GM18519 (cell line): ENCODE measurements around the gene MAP6.
A peak's percentile ranks its signal among the peaks of the same experiment; 100 is the strongest.

Source experiments
- ATAC-seq: cut with Tn5 transposase; IDR thresholded peaks from one replicate; pipeline ENCODE4 v1.9.1; 2021; ENCODE audit warnings: mild to moderate bottlenecking, moderate library complexity; ENCODE audit not compliant: unreplicated experiment, low FRiP score

Gene MAP6

DNA sequence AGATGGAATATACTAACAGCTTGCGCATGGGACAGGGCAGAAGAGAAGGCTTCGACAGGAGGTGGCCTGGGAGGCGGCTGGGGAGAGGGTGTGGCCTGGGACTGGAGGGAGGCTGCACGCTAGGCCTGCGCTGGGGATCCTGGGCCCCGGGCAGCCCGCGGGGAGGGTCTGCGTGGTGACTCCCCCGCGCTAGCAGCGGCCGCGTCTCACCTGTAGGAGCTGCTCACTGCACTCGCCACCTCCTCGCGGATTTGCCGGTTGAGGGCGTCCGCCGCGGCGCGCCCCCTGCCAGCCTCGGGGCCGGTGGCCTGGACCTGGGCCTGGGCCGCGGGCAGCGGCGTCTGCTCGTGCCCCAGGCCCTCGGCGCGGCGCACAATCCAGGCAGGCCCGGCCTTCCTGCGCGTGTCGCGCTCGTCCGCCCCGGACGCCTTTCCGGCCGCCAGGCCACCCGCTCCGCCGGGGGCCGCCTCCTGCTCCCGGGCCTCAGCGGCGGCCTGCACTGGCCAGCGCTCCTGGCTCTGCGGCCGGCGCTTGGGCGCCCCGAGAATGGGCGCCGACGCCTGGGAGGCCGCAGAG is 1.5 kb downstream of the MAP6 start:
- no peak for ATAC-seq

DNA sequence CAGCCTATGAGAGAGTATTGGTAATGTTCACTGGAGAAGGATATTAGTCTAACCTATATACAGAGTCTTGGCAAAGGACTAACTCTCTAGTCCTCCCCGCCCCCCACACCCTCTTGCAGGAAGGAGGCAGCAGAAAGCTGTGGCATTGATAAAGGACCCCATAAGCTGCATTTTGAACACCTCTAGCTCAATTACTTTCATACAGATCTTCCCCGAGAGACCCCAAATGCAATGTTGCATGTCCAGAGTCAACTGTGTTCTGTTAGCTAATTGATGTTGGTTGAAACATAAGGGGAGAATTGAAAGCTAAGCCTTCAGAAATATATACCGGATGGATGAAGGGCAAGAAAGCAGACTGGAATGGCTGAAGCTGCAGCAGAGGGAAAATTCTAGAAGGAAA is 2.8 kb downstream of the MAP6 start:
- no peak for ATAC-seq

DNA sequence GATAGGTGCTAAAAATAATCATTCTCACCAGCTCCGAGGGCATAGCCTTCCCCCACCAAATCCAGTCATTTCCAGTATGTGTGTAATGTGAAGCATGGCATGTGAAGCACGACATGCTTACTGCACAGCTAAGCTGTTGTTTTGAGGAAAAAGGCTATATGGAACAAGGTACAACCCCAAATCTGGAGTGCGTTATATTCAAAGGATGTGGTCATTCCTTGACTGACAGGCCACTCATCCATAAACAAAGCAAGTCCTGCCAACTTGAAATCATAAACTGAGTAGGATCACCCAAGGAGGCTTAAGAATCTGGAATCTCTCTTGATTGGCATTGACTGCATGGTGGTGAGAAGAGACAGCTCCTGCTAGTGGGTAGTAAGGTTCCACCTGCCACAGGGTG is 3.7 kb downstream of the MAP6 start:
- no peak for ATAC-seq

DNA sequence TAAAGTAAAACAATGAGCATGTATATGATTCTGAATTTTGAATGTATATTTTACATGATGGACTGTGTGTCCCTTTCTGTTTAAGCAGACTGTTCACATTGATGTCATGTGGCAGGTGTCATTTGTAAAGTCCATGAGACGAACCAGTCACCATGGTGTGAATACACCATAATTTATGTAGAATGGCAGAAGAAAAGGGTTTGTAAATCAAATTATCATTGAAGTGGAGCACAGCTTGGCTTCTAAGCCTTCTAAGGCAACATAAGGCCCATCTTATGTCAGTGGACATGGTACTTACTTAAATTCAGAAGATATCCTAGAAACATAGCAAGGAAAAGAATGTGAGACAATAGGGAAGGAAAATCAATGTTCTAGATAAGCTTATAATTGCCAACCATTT is 4.4 kb downstream of the MAP6 start:
- ATAC-seq = no peak

DNA sequence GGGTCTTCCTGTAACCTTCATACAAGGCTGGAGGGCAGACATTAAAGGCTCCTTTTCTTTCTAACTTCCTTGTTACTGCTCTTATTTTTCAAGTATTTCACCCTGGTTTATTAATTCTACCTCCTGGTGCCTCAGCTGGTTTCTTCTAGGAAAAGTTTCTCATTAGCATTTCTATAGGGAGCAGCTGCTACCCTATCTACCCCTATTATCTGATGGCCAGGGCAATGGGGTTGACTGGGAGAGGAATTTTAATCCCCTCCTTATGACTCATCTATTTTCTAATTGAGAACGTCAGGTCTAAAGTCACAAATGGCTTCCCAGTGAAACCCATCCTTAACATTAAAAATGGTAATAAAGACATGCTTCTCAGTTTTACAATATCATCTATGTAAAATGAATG is 5.0 kb downstream of the MAP6 start:
- ATAC-seq = no peak

DNA sequence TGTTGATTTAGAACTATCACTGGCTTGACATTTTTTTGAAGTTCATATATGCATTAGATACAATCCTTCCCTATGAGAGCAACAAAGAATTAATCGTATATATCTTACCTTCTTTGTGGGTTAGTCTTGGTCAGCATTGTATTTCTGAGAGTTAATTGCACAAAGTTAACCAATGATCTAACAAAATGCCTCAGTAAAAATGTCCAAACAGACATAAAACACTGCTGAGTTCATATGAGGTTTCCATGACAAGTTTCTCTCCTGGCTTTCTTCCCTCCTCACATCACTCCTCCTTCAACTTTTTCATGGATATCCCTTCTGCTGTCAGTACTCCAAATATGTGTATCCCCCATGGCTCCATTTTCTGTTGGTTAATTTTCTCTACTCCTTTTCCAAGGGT is 9.0 kb downstream of the MAP6 start:
- ATAC-seq = no peak

DNA sequence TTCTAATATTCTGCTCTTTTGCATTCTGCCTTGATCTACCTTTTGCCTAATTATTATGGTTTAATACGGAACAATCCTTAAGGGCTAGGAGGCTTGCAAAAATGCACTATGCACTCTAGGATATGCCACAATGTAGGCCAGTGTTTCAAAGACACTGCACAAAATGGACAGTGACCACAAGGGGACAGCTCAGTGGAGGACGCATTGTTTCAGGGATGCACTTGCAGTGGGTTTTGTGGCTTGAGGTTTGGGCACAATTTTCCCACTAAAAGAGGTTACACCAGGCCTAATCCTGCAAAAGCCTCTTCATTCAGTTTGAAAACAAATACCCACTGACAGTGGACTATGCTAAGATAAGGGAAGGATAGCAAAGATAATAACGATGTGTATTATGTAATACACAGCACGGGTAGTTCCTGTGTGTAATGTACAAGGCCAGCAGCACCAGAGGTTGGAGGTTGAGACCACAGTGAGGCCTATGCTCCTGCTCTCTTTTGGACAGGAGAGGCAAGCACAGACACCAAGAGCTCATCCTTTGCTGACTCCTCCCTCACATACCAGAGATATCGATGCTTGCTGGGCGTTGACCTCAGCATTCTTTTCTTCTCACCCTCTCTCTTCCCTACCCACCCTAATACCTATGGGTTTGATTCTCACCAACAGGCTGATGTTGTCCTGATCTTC is 12.7 kb downstream of the MAP6 start:
- no peak for ATAC-seq

DNA sequence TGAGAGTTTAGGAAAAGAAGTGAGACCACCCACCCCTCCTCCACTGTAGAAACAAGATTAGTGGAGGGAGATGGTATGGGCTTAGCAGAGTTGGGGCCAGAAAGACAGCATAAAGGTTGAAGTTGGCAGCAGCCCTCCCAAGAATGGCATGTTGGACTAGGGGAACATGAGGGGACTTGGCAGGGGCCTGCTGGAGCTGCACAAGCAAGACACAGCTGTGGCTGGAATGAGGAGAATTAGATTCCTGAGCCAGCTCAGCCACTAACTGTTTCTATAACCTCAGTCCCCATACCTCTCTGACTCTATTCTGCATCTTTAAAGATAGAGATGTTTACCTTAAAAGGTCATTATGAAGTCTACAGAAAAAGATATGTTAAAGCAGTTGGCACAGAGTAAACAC is 13.2 kb downstream of the MAP6 start:
- ATAC-seq = no peak

DNA sequence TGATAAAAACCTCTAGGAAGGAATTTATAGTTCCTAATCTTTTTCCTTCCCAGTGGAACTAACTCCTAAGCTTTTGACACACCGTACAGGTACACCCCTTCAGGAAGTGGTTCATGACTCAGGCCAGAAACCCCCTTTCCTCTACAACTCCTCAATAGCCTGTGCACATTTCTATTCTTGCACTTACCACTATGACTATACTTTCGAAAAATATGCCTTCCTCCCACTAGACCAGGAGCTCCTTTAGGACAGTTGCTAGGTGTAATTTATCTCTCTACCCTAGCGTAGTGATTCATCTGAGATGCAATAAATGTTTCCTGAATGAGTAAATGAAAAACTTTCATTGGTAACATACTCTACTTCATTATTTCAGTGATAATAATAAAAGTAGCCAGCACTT is 14.5 kb downstream of the MAP6 start:
- ATAC-seq = peak; percentile 76

DNA sequence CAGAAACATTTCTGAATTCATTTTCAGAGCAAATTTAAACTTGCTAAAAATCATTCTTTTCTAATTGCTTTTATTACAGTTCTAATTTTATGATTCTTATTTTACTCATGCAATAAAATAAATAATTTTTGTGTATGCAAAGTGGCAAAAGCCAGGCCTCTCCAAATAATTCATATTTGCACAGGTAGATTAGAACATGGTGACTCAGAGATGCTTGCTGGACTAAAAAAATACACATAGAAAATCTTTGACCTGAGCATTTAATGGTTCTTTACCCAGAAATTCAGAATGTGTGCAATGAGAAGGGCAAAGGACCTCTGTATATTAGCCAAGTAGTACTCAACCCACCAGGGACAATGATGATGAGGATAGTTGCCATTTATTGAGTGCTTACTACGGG is 15.3 kb downstream of the MAP6 start:
- ATAC-seq = no peak

DNA sequence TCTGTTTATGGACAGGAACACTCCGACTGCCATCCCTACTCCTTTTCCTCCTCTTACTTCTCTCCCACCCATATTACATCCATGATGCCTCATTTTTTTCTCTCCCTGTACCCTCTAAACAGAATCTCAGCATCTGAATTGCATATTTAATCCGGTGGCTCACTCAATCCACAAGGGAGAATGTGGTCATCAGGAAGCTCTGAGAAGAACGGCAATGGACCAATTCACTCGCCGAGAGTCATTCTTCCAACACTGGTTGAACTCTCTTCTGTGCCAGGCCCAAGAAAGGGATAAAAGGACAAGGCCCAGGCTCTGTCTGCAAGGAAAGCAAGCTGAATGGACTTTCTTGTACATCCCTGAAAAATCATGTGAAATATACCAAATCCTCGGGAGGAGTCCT is 15.9 kb downstream of the MAP6 start:
- no peak for ATAC-seq

DNA sequence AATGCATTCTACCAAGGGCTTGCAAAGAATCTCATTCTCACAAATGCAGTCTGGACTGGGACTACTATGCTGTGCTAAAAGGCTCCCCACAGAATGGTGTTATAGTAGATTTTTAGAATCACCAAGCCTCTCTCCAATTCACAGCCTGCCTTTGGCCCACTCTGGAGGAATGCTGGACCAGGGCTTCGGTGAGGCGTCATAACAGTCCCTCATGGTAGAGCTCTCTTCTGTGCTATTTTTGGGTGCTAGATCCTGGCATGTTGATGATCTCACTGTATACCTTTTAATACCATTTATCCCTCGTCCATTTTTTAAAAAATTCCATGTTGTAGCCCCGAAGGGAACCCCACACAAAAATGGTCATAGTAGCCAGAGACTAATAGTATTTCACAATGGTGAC is 17.6 kb downstream of the MAP6 start:
- ATAC-seq = no peak

DNA sequence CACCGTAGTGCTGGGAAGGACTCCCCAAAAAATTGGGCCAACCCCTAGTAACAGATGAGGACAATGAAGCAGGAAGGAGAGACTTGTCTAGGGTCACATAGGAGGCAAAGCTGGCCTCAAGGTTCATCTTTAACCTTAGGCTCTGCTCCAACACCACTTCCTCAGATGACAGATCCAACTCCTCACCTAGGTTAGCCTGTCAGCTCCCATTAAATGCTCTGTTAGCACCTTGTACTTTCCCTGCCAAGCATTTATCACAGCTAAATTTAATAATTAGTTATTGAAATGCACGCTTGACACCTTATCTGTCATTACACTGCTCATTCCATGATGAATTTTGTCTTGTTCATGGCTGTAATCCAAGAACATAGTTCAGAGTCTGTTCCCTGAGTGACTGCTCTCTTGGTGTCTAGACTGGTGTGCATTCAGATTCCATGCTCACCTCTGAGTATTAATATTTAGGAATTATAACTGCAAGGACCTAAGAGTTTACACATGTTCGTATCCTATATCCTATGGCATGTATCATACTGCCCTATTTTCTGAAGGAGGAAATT is 18.6 kb downstream of the MAP6 start:
- no peak for ATAC-seq

DNA sequence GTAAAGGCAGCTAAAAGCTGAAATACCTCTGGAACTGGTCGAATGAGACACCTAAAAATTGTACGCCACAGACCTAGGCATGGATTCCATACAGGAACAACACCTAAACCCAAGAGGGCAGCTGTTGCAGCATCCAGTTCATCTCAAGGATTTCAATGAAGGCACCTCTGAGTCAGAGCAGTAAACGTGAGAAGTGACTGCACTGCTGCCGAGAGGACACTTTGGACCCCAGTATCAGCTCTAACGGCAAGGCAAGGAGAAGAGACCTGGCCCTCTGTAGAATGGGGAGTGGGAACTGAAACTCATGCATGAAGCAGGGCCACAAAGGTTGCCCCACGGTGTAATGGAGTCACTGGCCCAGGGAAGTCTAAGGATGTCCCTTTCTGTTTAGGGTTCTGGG is 23.9 kb downstream of the MAP6 start:
- no peak for ATAC-seq

DNA sequence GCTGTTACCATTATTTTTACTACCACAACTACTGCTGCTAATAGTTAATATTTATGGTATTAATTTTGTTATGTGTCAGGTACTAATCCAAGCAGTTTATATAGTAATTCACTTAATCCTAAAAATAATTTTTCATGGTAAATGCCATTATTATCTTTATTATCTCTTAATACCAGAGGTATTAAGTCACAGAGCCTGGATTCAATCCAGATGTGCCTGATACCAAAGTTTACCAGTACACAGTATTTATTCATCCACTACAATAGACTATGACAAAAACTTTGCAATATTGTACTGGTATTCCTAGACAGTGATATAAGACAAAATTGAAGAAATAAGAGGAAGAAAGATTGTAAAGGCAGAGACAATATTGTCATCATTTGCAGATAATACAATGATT is 24.5 kb downstream of the MAP6 start:
- no peak for ATAC-seq

DNA sequence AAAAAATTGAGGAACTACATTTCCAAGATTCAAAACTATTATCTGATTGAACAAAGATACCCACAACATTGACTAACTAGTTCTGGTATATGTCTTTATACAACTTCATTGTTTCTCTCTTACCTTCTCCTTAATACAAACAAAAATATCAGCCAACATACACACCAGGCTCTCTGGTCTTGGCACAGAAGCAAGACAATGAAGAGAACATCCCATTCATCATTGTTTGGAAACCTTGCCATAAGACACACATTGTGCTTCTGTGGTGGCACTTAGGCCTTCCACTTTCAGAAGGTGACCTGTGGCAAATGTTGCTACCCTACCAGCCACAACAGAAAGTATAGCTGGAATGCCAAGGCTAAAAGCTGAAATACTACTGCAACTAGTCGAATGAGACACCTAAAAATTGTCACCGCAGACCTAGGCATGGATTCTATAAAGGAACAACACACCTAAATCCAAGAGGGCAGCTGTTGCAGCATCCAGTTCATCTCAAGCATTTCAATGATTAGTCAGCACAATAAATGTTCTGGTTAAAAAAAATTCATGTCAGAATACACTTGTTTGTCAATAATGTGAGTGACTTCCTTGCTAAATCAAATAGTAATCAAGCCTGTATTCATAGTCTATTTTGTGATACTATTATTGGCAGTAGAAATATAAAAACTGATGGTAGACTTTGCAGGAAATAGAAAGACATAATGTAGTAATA is 26.3 kb downstream of the MAP6 start:
- no peak for ATAC-seq

DNA sequence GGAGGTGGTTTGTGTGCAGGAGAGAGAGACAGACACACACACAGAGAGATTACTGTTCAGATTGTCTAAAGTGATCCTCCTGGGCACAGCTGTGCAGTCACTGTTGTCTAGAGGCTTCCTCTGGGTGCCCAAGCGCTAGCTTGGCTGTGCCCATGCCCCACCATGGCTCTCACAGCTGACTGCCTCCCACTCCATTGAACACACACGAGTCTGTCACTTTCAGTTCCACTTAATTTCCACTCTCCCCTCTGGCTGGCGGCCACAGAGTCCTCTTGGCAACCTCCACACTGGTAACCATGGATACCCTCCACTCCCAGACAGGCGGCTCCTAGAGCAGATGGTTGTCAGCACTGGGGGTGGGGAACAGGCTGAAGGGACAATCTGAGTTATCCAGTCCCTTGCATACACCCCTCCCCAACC is 29.1 kb downstream of the MAP6 start:
- no peak for ATAC-seq

DNA sequence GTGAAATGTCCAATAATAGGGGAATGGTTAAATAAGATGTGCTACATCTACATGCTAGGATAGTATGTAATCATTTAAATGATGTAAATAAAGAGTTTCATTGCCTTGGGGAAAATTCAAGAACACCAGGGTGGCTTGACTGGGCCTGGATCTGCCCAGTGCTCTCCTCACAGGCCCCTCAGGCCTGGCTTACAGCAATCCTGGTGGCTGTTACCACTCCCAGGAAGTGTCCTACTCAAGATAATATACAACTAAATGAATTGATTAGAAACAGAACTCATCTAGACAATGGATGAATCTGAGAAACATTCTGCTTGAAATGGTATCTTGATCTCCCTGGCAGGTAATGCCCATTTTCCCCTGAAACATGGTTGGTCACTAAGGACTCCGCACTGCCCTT is 30.8 kb downstream of the MAP6 start:
- no peak for ATAC-seq

DNA sequence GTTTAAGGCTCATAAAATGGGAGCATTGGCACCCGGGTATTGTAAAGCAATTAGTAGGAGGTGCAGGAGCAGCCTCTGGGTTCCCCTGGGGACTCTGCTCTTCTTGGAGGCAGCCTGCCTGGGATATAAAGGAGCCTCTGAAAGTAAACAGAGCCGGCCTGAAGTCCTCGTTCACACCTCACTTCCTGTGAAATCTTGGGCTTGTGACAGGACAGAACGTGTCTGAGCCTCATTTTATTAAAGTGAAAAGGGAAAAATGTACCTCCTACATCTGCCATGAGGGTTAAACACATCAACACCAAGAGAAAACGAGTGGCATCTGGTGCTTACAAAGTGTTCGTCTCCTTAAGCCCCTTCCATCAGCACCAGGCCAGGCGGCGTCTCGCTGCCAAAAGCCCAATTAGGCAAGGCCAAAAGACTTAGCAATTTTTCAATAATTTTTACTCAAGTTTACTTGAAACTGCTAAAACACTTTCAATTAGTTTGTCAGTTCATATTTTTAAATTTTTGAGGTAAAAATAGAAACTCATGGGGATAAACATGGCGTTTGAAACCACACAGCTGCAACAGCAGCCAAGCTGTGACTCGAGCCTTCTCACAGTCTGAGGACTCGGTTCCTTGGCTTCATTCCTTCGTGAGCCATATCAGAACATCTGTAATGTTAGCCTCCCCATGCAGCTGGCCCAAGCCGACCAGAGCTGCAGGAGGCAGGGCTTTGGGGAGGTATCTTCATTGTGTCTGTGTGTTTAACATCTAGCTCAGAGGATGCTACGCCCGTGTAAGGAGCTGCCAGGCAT is 33.6 kb downstream of the MAP6 start:
- ATAC-seq = no peak

DNA sequence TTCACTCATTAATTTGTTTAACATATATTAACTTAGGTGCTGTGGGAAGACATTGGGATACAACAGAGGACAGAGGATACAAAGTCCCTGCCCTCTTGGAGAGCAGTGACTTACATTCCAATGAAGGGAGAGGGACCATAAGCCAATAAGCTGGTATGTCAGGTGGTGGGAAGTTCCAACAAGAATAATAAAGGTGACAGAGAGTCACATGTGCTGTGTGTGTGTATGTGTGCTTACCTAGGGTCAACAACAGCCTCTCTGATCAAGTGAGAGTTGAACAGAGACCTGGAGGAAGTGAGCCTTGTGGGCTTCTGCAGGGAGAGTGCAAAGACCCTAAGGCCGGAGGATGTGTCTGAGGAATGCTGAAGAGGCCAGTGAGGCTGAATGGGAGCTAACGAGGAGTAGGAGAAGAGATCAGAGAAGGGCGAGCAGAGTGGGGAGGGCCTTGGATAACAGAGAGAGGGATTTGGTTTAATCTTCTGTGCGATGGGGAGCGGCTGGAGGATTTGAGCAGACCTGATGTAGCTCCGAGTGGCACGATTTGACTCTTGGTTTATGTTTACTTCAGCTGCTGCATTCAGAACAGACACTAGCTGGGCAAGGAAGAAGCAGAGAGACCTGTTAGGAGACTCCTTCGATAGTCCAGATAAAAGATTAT is 35.3 kb downstream of the MAP6 start:
- no peak for ATAC-seq

DNA sequence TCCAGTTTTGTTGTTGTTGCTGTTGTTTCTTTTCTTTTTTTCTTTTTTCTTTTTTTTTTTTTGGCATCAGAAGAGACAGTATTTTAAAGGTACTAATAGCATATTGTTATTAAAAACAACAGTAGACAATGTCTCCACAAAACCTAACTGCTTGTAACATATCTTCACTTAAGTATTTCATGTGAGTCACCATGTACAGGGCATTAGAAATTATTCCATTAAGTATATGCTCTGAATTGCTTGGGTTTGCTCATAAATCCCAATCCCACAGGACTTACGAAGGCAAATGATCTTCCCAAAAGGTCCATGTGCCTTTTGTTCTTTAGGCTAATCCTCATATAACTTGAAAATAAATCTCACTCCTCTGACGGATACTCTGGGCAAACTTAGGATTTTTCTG is 35.9 kb downstream of the MAP6 start:
- ATAC-seq = no peak
